Mammary epithelial cell (primary cell): ENCODE measurements around the gene ZSCAN2.

Experiments used
- CTCF ChIP-seq, 2 donors: IDR thresholded peaks in 1 of 2; conservative IDR thresholded peaks in 1 of 2; 2 replicates each; pipeline ENCODE4 v1.5.1; 2011 to 2012; ENCODE audit warnings: inconsistent platforms in 2 of 2, low read length in 2 of 2, mild to moderate bottlenecking in 2 of 2, control low read depth in 1 of 2, low read depth in 1 of 2; ENCODE audit not compliant: insufficient read depth in 1 of 2; ENCODE audit errors: extremely low read depth in 1 of 2
- EZH2 ChIP-seq: IDR thresholded peaks from 2 replicates; pipeline ENCODE4 v1.6.1; 2012; ENCODE audit warnings: low read length, inconsistent platforms, borderline replicate concordance

- TF ChIP-seq EZH2 (no peak), CTCF (conservative IDR thresholded peaks at IDR 0.05 in 1 of 2, IDR thresholded peaks at IDR 0.05 in 1 of 2; ENCODE audit: extremely low read depth in 1 of 2, insufficient read depth in 1 of 2, low read depth in 1 of 2, low read length in 2 of 2) (no peak)
Observed at GRCh38 chr15:84605554-84605882, 4.7 kb downstream of the ZSCAN2 start.
